HG03108 (cell line): Measurements from ENCODE around the gene CBX8.

Experiments used
- ATAC-seq: cut with Tn5 transposase; IDR thresholded peaks from one replicate; pipeline ENCODE4 v1.9.1; 2021; ENCODE audit warnings: moderate library complexity; ENCODE audit not compliant: unreplicated experiment

CBX8 gene

DNA sequence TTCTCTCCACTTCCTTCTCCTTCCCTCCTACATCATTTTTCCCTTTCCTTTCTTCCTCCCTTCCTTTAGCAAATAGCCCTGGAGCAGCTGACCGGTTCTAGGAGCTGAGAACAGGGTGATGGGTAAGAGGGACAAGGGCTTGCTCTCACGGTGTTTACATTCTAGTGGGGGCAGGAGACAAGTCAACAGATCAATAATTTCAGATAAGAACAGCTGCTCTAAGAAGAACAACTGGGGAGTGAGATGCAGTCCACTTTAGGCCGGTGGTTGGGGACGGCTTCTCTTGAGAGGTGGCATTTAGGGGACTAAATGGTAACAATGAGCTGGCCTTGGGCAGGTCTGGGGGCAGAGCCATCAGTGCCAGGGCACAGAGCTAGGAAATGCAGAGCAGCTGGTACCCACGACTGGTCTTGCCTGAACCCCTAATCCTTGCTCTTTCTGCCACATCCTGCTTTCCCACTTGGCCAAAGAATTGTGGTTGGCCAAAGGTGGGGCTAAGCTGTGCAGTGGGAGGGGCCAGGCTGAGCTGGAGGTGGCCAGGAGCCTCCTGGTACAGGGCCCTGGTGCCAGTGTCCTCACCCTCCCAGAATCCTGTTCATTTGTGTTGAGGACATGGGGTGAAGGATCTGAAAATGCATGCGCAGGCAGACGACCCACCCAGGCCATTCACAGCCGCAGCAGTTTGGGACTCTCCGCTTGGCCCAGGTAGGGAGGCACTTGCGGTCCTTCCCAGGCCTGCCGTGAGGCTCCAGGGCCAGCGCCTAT lies 24.6 kb upstream of the CBX8 start:
- ATAC-seq, result no peak

DNA sequence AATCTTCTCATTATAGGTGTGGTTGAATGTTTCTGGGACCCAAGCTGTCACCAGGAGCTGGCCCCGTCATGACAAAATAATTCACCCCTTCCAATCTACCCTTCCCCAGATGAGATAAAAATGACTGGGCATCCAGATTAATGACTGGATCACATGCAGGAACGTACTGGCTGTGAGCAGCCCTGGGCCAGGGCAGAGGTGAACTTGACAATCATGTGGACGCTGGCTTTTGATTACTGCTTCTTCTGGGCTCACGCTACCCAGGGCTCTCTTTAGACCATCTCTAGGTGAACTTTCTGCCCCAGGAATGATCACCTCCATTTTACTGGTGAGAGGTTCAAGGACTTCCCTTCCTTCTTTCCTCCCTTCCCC lies 24.1 kb upstream of the CBX8 start:
- no peak for ATAC-seq

DNA sequence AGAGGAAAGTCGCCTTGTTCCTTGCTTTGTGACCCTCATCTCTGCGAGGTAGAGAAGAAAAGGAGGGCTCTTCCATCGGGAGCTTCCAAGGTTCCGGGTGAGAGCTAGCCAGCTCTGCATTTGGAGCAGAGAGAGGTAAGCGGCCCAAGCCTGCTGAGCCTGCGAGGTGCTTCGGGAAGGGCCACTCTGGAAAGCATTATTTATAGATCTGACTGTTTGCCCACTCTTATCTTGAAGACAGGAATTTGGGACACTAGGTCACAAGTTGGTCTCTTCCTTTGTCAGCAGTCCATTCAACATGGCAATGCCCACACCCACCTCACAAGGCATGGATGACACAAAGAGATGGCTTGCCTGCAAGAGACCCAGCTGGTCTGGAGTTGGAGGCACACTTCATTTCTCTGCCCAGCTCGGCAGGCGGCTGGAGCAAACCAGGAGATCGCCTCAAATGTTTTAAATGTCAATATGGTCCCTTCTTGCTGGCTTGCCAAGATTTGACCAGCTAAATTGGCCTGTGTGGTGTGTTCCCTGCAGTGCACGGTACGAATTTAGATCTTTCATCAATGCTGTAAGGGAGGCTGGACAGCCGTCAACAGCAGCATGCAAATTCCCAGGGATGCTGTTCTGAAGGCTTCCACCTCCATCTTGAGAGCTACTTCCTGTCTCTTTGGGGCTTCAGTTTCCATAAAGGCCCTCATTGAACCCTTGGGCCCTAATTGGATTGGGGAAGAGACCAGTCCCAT lies 22.8 kb upstream of the CBX8 start:
- ATAC-seq, result no peak

DNA sequence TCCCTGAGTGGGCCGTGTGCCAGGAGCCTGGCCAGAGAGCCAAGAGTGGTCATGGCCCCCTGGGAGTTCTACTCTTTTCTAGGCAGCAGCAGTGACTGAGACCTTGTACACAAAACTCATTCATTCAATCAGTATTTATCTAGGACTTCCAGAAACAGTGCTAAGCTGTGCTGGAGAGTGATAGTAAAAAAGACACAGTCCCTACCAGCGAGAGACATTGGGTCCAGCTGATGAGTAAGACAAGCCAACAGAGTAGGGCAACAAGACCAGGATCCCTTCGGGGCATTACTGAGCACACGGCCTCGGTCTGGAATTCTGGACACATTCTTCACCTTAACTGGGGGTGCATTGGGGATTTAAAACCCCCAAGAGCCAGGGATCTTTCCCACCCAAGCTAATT lies 22.2 kb upstream of the CBX8 start:
- no peak for ATAC-seq

DNA sequence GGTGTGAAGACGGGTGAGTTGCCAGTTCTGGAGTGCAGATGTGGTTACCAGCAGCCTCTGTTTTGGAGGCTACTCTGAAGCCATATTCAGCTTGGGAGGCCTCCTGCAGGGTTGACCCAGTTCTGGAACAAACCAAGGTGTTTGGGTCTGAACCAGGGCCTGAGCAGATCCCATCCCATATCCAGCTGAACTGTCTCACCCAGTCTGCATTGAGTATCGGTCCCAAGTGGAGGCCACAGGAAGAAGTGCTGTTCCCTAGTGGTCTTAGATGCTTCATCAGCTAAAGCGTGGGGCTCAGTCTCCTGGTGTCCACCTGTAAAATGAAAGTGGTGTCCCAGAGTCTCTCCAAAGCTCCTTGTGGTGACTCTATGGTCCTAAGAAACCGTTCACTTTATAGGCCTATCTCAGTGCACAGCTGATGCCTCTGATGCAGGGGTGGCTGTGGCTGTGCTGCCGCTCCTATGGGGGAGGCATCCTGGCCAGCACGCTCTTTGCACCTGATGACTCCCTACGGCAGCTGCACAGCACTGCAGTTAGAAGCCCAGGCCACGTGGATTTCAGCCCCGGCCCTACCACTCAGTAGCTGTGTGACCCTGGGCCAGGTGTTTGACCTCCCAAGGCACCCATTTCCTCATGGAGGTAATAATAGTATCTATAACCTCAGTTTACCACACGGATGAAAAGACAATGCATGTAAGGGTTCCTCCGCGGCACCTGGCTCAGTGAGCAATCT lies 21.3 kb upstream of the CBX8 start:
- no peak for ATAC-seq

DNA sequence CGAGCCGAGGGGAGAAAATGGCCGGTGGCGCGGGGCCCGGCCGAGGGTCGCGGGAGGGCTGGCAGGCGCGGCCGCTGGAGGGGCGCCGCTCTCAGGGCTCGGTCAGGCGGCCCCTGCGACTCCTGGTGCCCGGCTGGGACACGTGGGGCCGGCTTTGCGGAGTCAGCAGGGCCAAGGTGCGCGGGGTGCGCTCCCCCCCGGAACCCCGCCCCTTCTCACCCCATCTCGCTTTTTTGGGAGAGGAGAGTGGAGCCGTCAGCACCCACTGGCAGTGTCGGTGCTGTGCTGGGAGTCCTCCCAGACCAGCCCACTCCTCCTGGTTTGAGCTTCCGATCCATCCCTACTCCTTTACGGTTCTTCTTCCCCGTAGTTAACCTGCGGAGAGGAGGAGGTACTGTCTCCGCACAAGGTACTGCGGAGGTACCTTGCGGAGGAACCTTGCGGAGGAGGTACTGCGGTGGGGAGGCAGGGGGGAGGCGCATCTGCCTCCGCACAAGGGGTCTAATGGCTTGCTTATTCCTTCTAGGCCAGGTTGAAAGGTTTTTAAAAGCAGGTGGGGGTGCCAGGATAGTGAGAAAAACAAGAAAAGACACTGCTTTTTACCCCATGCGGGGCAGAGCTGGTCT lies 19.1 kb upstream of the CBX8 start:
- no peak for ATAC-seq

DNA sequence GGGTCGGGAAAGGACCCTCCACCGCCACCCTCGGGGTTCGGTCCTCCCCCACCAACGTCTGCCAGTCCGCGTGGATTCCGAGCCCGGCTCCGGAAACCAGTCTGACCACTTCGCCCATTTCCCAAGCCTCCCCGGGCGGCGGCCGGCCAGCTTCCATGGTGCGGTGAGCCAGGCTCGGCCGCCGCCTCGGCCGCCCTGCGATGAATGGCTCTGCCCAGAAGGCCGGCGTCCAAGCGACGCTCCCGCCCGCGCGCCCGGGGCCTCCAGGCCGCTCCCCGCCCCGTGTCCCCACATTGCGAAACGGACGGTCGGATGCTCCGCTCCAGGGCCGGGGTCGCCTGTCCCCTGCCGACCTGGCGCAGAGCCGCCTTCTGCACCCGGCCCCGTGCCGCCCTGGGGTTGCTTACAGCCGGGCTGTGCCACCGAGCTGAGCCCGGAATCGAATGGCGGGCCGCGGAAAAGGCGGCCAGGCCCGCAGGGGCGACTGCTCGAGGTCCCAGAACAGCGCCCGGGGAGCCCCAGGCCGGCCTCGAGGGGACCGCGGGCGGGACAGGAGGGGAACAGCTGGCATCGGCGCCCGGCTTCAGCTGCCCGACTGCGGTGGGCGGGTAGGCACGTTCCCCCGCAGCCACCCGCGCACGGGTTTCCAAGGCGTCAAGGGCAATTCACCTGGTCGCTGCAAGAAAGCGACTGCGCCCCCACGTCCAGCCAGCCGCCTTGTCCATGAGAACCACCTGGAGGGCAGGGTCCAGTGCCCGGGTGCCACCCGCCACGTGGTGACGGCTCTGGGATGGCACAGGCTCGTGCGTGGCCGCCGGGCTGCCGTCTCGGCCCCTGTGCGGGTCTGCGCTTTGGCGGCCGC lies 18.3 kb upstream of the CBX8 start:
- ATAC-seq, result no peak

DNA sequence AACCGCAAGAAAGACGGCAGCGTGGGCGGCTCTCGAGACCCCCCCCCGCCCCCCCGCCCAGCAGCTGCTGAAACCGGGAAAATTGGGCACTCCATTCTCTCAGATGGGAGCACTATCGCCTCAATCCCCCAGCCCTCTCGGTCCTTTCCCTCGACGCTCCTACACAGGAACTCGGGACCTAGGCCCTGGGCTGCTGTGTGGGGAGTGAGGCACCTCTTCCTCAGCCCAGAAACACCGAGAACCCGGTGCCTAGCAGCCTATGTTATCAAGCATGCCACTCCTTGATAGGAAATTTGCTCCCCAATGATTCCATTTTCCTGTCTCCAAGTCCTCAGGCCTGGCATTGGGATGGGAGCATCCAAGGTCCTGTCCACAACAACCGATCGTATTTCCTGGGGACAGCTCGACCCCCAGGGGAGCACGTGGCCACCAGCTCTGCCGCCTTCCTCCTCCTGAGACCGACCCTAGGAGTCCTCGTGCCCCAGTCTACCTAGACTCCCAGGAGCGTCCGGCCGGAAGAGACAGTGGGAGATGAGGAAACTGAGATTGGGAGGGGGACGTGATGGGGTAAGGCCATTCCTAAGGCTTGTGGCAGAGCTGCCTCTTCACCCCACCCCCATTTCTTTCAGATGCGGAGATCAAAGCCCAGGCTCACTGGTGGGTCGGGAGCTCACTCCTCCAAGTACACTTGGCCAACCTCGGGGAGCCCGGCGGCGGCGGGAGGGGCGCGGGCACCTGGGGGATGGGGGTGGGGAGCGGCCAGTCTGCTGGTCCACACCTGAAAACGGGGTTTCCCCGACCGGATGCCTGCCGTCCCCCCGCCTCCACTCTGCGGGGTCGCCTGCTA lies 17.5 kb upstream of the CBX8 start:
- ATAC-seq, result no peak

DNA sequence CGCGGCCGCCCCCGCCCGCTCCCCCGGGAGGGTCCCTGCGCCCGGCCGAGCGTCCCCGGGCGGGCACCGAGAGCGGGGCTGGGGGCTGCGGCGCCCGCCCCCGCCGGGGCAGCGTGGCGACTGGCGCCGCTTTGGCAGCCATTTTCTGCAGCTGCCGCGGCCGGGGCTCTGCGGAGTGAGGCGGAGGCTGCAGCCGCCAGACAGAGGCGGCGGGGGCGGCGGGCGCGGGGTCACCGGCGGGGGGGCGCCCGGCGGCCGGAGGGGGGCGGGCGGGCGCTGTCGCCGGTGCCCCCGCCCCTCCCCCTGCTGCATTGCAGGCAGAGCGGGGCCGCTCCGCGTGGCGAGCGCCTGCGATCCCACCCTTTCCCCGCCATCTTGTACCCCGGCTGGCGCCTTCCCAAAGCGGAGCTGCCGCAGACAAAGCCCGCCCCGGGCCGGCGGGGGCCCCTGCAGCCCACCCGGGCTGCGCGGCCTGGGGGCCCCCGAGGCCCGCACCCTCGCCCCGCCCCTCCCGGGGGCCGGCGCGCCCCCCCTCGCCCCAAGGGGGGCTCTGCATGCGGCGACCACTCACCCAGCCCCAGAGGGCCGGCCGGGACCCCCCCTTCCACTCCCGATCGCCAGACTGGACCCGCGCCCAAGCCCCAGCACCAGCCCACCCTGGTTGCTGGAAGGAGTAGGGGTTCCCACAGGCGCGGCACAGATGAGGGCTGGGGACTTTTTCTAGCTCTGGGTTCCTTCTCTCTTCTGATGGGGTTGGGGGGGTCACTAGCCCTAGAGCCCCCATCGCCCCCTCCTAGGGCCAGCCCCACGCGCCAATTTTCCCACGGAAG lies 16.6 kb upstream of the CBX8 start:
- no peak for ATAC-seq

DNA sequence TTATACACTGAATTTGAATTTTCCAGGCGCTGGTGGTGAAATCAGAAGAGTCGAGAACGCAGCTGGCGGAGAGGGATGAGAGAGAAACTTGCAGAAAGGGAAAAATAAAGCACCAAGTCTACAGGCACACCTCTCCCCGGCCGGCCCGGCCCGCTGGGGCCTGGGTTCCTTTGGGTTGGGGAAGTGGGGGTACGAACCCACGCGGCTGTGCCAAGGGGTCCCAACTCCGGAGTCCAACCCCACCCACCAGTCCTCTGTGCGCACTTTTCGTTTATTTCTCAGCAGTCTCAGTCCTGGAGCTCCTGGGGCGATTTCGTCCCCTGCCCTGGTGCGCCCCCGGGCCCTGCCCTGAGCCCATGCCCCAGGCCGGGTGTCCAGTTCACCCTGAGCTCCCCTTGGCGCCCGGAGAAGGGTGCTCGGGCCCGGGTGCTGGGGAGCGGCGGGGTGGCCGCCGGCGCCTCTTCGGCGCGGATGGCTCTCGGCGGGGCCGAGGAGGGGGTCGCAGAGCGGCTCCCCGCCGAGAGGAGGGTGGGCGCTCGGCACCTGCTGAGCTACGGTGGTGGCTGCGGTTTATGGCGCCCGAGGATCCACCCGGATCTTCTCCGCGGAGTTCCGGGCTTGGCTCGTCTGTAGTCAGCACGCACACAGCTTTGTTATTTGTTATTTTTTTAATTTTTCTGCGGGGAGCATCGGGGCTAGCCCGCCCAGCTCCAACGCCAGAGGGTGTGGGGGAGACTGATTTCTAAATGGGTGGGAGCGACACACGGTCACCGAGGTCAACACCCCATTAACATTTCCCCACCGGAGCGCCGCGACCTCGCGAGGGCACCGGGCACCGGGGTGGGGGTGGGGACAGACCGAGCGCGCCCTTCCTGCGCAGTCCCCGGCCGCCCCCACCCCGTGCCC lies 15.7 kb upstream of the CBX8 start:
- ATAC-seq, result no peak

DNA sequence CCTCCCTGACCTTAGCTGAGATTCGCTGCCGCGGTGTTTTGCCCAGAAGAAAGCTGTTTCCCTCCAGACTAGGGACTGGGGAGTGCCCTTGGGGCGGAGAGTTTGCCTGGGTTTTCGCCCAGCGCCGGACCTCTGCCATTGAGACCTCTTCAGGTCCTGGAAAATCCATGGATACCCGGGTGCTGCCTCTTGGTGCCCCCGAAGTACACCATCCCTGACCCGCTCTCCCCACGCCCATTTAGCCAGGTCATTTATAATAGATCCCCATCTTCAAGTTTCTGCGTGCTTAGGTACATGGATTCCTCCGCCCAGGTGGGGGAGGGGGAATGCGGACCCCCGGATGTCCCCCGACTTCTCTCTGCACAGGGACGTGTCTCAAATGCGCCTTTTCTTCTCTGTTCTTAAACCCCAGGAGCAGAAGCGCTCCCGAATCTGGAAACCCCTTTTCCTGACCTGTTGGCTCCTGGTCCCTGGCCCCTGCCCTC lies 15.0 kb upstream of the CBX8 start:
- ATAC-seq, result no peak

DNA sequence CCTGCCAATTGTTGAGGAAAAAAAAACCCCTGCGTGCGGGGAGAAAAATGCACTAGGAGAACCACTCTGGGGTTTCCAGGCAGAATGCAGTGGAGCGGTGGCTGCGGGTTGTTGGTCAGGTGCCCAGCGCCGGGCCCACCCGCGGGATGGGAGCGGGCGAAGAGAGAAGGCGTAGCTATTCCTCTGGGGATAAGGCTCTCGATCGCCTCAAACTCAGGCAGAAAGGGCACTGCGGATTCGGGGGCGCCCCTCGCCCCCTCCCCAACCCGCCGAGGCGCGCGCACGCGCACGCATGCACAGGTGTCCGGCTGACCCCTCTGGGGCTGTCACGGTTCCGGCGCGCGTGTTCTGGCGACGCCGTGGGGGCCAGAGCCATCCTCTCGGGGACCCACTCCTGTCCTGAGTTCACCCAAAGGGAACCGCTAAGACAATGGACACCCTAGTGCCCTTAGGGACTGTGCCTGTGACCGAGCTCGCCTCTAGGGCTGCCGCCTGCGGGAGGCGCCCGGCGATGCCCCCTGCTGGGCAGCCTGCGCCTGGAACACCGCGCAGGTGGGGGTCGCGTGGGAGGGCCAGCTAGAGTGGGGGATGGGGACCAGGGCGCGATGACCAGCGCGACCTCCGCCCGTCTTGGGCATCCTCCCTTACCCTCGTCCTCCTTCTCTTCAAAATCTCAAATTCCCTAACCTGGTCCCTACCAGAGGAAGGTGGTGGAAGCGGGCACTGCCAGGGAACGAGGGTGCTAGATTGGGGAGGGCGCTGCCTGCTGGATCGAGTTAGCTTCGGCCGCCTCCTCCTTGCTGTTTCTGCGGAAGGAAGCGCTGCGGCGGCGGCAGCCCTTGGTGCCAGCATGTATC lies 14.4 kb upstream of the CBX8 start:
- ATAC-seq, result no peak

DNA sequence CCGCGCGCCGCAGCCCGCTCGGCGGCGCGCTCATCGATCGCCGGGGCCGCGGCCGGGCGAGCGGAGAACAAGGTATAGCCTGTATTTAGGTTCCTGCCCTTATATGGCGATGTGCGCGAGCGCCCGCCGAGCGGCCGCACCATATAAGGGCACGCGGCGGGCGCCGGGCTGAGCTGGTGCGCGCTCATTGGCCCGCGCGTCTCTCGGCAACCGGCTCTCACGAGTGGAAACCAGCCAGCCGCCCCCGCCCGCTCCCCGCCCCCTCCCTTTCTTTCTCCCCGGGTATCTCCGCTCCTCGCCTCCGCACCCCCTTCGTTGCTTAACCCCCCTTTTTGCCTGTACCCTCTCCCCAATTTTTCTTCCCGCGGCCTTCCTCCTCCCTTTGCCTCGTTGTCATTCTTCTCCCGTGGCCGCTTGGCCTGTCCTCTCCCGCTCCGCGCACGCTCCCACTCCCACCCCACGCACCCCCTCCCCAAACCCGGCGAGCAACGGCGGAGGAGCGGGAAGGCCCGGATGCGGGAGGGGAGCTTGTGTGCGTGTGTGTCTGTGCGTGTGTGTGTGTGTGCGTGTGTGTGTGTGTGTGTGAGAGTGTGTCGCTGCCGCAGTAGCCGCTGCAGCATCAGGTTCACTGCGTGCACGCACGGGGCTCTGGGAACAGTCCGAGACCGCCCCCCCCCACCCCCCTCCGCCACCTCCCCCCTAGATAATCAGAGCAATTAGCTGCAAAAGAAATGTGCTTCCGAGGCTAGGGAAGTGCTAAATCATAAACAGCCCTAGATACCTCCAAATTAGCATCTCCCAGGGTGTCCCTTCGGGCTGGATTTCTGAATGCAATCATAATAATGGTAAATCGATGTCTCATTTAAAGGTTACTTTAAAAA lies 13.5 kb upstream of the CBX8 start:
- peak; percentile 82 for ATAC-seq

DNA sequence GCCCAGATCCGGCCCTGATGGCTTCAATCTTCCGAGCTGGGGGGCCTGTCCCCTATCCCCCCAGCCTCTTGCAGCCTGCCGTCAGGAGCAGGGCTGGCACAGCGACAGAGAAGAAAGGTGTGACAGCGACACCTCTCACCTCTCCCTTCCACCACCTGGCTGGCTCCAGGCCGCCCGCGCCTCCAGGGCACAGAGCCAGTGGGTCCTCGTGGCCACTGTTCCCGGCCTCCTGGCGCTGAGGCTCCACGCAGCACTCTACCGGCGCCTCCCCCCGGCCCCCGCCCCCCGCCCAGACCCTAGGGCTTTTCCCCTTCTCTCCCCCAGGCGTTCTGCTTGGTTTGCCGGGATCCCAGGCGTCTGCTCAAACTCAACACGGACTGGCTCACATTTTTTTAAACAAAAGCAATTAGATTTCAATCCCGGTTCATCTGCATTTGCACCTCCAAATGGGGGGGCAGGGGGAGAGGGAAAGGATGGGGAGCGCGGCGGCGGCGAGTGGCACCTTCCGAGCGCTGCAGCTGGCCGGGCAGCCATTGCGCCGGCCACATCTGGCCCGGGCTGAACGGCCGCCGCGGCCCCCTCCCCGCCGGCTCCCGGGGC lies 12.8 kb upstream of the CBX8 start:
- ATAC-seq, result no peak

DNA sequence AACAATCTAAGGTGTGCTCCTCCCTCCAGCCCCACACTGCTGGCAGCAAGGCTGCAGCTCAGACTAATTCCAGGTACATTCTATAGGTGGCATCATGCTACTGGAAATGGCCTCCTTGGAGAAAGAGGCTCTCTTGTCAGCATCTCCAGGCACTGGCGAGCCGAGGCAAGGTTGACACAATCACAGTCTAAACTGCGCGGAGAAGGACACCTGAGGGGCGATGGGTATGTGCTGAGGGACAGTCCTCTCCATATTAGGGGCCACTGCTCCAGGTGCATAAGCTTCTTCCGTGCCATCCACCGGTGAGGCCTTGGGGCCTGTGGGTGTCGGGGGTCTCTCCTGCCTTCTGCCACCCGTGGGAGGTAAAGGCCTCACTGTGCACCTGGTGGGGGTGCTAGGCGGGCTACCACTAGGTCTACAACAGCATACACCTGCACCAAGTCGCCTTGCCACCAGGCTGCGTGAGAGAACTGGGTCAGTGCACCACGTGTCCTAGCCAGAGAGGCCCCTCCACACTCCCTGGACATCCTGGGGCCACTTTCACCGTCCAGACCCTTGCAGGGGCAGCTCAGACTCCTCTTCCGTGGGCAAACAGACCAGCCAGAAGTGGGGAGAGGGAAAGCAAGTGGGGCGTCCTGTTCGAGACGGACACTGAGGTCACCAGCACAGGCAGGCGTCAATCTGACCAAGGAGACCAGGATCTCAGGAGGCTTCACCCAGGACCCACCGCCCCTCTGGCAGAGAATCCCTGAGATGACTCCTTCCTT lies 12.1 kb upstream of the CBX8 start:
- ATAC-seq, result no peak
